Retinal pigment epithelial cell (primary cell): ENCODE results near the gene NR4A1.

Experiments used
- DNase-seq: peaks from one replicate; pipeline ENCODE4 v3.0.0-alpha.2; 2010; ENCODE audit warnings: low read depth
- H3K4me3 ChIP-seq: 2 replicates; pipeline ENCODE4 v1.5.1; 2011; ENCODE audit warnings: mild to moderate bottlenecking, low read length, control low read depth, moderate library complexity
- CTCF ChIP-seq: conservative IDR thresholded peaks from 2 replicates; pipeline ENCODE4 v1.5.1; 2011; ENCODE audit warnings: low read depth, low read length, control low read depth, inconsistent platforms

NR4A1 gene

GRCh38 chr12:52011602-52012214 is 39.5 kb upstream of the NR4A1 start:
- H3K4me3 ChIP-seq: no peak overlapping the region
- no peak for TF ChIP-seq CTCF
- DNase-seq: no peak

DNA sequence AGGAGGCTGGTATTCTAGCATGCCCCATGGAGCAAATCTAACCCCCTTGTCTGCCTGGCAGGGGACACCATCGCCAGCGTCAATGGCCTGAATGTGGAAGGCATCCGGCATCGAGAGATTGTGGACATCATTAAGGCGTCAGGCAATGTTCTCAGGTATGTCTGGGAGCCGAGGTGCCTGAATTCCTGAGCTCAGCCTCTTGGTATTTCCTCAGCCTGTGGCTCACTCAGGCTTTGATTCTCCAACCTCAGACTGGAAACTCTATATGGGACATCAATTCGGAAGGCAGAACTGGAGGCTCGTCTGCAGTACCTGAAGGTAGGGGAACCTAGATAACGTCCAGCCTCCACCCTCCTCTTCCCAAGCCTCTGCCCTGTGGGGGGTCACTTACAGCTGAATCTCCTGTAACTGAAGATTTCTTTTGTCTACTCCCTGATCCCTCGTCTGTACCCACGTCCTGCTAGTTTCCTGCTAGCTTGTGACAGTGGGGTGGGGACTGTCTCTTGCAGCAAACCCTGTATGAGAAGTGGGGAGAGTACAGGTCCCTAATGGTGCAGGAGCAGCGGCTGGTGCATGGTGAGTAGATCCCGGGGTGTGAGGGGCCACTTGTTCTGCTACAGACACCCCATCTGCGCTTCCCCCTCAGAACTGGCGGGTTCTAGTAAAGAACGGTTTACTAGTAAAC is 37.5 kb upstream of the NR4A1 start:
- no peak for DNase-seq
- no peak for TF ChIP-seq CTCF
- no peak overlapping the region for H3K4me3 ChIP-seq

DNA sequence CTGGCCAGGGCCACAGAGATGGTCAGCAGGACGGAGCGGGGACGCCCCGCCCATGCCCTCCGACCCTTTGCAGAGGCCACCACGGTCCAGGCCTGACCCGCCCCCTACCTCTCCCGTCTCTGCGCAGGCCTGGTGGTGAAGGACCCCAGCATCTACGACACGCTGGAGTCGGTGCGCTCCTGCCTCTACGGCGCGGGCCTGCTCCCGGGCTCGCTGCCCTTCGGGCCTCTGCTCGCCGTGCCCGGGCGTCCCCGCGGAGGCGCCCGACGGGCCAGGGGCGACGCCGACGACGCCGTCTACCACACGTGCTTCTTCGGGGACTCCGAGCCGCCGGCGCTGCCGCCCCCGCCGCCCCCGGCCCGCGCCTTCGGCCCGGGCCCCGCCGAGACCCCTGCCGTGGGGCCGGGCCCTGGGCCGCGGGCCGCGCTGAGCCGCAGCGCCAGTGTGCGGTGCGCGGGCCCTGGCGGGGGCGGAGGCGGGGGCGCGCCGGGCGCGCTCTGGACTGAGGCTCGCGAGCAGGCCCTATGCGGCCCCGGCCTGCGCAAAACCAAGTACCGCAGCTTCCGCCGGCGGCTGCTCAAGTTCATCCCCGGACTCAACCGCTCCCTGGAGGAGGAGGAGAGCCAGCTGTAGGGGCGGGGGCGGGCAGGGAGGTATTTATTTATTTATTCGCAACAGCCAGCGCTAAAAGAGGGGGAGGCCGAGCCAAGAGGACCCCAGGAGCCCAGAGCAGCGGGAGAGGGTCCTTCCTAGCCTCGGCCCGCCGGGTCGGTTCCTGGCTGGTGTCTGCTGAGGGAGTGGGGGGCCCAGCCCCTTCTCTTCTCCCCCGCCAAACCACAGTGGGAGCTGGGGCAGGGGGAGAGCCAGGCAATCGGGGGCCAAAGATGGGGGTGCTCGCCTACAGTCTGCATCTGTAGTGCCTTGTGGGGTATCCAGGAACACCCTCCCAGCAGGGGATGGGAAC is 36.4 kb upstream of the NR4A1 start:
- TF ChIP-seq CTCF: no peak
- no peak for DNase-seq

GRCh38 chr12:52015532-52016041 is 35.7 kb upstream of the NR4A1 start:
- TF ChIP-seq CTCF: no peak
- H3K4me3 ChIP-seq: no peak overlapping the region
- no peak for DNase-seq

More for the DNA sequence above, 36.4 kb upstream of the NR4A1 start:
- no peak overlapping the region for H3K4me3 ChIP-seq

DNA sequence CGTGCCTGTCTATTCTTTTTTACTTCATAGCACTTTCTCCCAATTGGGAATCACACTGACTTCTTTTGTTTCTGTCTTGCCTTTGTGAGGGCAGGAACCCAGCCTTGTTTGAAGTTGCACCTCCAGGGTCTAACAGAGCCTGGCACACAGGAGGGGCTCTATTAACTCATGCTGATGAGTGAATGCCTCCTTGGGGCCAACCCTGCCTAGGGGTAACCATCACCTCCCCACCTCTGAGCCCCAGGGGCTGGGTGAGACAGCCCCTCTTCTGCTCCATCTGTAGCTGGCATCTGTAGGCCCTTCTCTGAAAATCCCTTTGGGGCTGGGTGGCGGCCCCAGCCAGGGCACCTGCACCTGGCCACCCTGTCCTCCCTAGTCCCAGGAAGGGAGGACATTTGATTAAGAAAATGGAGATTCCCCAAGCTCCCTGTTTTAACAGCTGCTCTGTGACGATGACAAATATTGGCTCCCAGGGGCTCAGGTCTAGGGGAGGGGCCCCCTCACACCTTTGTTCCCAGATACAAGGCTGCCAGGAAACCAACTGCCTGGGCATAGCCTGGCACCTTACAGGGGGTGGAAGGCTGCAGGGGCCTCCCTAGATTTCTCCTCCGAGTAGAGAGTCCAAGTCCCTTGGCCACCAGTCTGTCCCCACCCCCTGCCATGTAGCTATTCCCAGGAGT is 32.7 kb upstream of the NR4A1 start:
- no peak for TF ChIP-seq CTCF
- H3K4me3 ChIP-seq: no peak overlapping the region
- no peak for DNase-seq

DNA sequence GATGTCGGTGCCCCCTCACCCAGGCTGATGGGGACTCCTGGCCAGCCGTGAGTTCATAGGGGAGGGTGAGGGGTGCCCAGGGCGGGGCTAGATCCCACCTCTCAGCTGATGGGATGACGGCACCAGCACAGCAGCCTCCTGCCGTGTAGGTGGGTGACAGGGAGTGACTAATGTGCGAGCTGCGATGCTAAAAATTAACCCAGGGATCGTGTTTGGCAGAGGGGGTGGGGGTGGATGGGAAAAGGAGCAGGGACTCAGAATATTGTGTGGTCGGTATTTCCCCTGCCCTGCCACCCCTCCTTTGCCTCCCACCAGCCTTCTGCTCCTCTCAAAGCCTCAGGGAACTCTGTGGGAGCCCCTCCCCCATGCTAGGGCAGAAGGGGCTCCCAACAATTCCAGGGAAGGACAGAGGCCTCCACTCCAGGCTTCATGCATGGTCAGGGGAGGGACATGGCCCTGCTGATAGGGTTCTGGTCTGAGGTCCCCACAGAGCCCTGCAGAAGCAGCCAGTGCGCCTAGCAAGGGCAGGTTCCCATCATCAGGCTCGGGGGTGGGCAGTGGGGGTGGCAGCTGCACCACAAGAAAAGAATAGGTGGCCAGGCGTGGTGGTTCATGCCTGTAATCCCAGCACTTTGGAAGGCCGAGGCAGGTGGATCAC is 32.0 kb upstream of the NR4A1 start:
- no peak for DNase-seq
- TF ChIP-seq CTCF: no peak
- H3K4me3 ChIP-seq: no peak overlapping the region
